SK-N-MC (cell line): ENCODE data around the gene LY9.

Source experiments
- EZH2 ChIP-seq: fragments of 200-600 bp; sonication (generic); IDR thresholded peaks from one replicate; pipeline ENCODE4 v1.6.1; 2017; ENCODE audit warnings: antibody characterized with exemption
- FOXP2 ChIP-seq: optimal IDR thresholded peaks from 2 replicates; pipeline ENCODE3; 2011; ENCODE audit warnings: mild to moderate bottlenecking, moderate library complexity; ENCODE audit not compliant: insufficient read depth; ENCODE audit errors: extremely low read length, control extremely low read depth
- POLR2AphosphoS5 ChIP-seq: IDR thresholded peaks from 2 replicates; pipeline ENCODE4 v1.6.1; 2012; ENCODE audit warnings: mild to moderate bottlenecking, low read depth, low read length, borderline replicate concordance

DNA sequence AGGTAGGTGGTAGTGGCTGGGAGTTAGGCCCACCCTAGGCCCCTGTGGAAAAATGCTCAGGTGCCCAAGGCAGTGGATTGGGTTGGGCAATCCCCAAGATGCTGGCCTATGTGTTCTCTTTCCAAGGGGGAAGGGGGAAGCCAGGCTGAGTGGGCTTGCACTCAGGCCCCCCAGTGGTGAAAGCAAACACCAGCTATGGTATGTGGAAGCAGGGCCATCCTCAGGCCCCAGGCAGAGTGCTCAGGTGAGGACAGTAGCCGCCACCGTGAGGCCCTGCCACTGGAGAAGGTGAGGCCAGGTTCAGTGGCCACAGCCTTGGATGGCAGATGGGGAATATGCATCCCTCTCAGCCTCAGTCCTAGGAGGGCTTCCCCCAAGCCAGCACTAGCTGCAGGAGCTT, 11.8 kb downstream of the LY9 start:
- TF ChIP-seq EZH2 (no peak), POLR2AphosphoS5 (no peak), FOXP2 (no peak)
